ENCODE results near the gene PTGES3L. TPM values are rescaled to one million over a fixed set of nuclear protein-coding genes. Genes with fewer than 3 reads are reported as not detected.

Gene PTGES3L
- total RNA-seq, 2 donors from 2014 or later: 1.1 to 3.6 TPM

Other genes starting within 250 kb of the PTGES3L start
- gene EZH1, start 235.0 kb downstream of the PTGES3L start, total RNA-seq: 10 to 100 TPM; 34.2 to 56.9 TPM
- not detected for gene RAMP2, start 218.9 kb downstream of the PTGES3L start, total RNA-seq
- gene VPS25, start 206.6 kb downstream of the PTGES3L start, total RNA-seq: 10 to 100 TPM; 58.4 to 62.2 TPM
- 1 to 10 TPM in 1 of 2 donors, under 1 TPM in 1; 0.56 to 1.7 TPM for gene WNK4, start 199.5 kb downstream of the PTGES3L start, total RNA-seq
- 10 to 100 TPM; 14.8 to 32.7 TPM for gene COA3, start 181.4 kb downstream of the PTGES3L start, total RNA-seq
- under 1 TPM in 1 of 2 donors, not detected in 1; 0.43 TPM for gene CNTD1, start 181.2 kb downstream of the PTGES3L start, total RNA-seq
- 10 to 100 TPM; 84.5 to 86.1 TPM for gene BECN1, start 155.8 kb downstream of the PTGES3L start, total RNA-seq
- gene PSME3, start 146.7 kb downstream of the PTGES3L start, total RNA-seq: 10 to 100 TPM; 79.1 to 95.5 TPM
- 1 to 10 TPM; 3.6 to 6.1 TPM for gene AOC2, start 135.5 kb downstream of the PTGES3L start, total RNA-seq
- 1 to 10 TPM; 3.0 to 5.0 TPM for gene AOC3, start 128.9 kb downstream of the PTGES3L start, total RNA-seq
- not detected for gene G6PC1, start 79.3 kb downstream of the PTGES3L start, total RNA-seq
- gene AARSD1, start 15.6 kb downstream of the PTGES3L start, total RNA-seq: 10 to 100 TPM; 51.0 to 63.2 TPM
- 10 to 100 TPM; 10.7 to 15.2 TPM for gene RUNDC1, start 485 bp upstream of the PTGES3L start, total RNA-seq
- 1,000 to 10,000 TPM; 1,275 to 1,425 TPM for gene RPL27, start 18.3 kb upstream of the PTGES3L start, total RNA-seq
- 10 to 100 TPM; 33.3 to 62.3 TPM for gene IFI35, start 26.7 kb upstream of the PTGES3L start, total RNA-seq
- 10 to 100 TPM; 28.3 to 35.7 TPM for gene VAT1, start 42.3 kb upstream of the PTGES3L start, total RNA-seq
- gene RND2, start 45.2 kb upstream of the PTGES3L start, total RNA-seq: not detected
- 100 to 1,000 TPM in 1 of 2 donors, 10 to 100 TPM in 1; 74.0 to 126 TPM for gene BRCA1, start 145.3 kb upstream of the PTGES3L start, total RNA-seq
- 10 to 100 TPM; 56.7 to 89.2 TPM for gene NBR1, start 191.1 kb upstream of the PTGES3L start, total RNA-seq
- 10 to 100 TPM; 11.9 to 17.0 TPM for gene TMEM106A, start 231.8 kb upstream of the PTGES3L start, total RNA-seq
- under 1 TPM in 1 of 2 donors, not detected in 1; 0.48 TPM for gene CCDC200, start 248.5 kb upstream of the PTGES3L start, total RNA-seq